ENCODE data around the gene MAGI2.

MAGI2 gene

GRCh38 chr7:78395298-78396036 lies 1058.0 kb downstream of the MAGI2 start:
- DNase-seq, result no peak

DNA sequence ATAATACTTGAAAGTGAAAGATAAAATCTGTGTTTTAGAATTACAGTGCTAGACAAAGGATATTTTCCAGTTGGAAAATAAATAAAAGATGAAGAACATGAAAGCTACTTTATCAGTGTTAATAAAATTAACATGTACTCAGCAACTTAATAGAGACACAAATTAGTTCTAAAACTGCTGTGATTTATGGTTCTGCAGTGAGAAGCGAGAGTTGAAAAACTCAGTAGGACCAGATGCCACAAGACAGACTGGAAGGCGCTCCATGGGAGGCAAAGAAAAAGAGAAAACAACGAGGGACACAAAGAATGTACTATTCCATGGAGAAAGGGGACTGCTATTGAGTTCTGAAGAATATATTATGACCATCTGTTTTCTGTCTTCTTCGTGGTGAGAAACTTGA lies 1064.4 kb downstream of the MAGI2 start:
- DNase-seq, result no peak

GRCh38 chr7:78386520-78386919 lies 1066.9 kb downstream of the MAGI2 start:
- DNase-seq, result no peak

GRCh38 chr7:78383096-78383880 lies 1070.2 kb downstream of the MAGI2 start:
- DNase-seq, result no peak

DNA sequence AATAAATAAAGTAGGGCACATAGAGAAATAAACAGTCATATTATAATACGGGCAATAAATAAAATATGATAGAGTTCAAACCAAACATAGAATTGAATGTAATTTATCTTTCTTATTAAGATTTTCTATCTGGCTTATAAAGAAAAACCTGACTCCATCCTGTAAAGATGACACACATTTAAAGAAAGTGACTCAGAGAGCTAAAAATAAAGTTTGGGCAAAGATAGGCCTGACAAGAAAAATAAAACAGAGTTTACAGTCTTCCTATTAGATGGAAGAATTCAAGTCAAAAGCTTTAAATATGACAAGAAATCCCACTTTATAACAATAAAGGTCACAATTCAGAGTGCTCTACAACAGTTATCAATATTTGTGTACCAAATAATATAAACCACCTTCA lies 1074.3 kb downstream of the MAGI2 start:
- DNase-seq, result no peak

DNA sequence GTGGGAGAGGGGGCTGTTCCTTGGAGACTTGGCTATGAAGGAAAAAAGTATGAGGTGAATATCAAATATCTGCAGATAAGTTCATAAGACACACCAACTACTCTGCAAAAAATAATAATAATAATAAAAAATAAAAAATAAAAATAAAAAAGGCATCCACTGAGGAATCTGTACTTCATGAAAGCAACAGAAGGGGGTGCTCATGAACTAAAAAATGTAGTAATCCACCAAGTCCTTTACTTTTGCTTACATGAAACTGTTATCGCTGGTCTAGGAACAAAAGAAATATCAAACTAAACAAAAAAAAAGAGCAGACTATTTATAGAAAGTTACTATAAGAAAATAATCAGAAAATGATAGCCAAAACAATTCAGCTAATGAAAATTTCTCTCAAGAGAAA lies 1075.9 kb downstream of the MAGI2 start:
- DNase-seq, result no peak

GRCh38 chr7:78370936-78371335 lies 1082.5 kb downstream of the MAGI2 start:
- no peak for DNase-seq

DNA sequence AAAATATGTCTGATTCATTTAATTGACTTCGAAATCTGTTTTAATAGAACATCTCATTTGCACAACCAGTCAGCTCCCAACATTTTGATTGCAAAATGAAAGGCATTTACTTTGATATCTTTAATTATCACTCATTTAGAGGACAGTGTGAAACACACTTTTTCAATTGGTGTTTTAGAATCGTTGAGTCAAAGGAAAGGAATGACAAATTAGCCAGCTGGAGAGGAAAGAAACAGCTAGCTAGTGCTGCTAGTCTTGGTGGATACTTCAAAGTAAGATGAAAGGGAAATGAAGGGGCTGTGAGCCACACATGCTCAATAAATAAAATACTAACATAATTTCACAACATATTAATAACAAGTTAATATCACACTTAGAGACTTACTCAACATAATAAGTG lies 1084.7 kb downstream of the MAGI2 start:
- DNase-seq, result no peak

- no peak for DNase-seq
These were observed 1086.1 kb downstream of the MAGI2 start for GRCh38 chr7:78367280-78367773.

GRCh38 chr7:78363866-78364265 lies 1089.6 kb downstream of the MAGI2 start:
- DNase-seq, result no peak

DNA sequence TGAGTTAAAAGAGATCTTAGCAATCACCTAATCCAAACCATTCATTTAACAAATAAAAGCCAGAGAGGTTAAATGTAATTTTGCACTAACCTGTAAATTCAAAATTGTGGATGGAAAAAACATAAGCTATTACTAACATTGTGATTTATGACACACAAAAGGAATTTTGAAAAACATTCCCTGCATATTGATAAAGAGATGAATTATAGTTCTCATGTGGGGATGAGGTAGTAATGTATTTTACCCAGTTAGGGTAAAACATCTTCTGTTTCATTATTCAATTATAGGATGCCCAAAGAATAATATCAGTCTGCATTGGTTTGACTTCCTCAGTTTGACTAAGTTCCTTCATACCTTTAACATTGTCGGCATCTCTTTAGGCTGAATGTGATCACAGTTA lies 1093.6 kb downstream of the MAGI2 start:
- DNase-seq, result no peak

GRCh38 chr7:78357709-78358108 lies 1095.8 kb downstream of the MAGI2 start:
- DNase-seq, result no peak

GRCh38 chr7:78355834-78356233 lies 1097.6 kb downstream of the MAGI2 start:
- no peak for DNase-seq

DNA sequence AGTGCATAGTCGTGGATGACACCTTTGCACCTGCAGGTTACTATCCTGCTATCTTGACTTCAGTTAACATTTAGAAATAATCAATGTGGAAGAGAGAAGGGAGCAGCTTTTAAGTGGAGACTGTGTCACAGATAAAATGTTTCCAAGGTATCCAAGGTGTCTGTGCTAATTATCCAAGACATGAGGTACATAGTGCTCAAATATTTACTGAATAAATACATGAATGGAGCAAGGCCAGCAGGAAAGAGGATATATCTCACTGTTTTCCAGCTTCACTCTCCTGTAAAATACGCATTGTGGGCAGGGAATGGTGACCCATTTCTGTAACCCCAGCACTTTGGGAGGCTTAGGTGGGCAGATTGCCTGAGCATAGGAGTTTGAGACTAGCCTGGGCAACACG lies 1102.5 kb downstream of the MAGI2 start:
- no peak for DNase-seq

GRCh38 chr7:78350391-78350790 lies 1103.1 kb downstream of the MAGI2 start:
- no peak for DNase-seq

DNA sequence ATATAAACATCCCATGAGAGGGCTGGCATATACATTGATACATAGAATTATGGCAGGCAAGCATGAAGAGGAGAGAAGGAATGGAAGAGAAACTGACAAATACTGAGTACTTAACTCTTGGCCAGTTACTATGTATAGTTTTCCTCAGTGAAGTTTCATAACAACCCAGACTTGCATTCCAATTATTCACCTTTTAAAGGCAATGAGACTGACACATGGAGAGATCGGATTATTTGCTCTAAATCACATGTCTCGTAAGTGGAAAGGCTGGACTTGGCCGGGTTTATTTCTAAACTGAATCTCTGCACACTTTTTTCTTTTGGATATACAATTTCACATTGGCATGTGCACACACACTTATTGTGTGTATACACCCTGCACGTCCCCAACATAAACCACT lies 1106.6 kb downstream of the MAGI2 start:
- no peak for DNase-seq

- DNase-seq, result no peak
These were observed 1107.5 kb downstream of the MAGI2 start for GRCh38 chr7:78345979-78346378.

DNA sequence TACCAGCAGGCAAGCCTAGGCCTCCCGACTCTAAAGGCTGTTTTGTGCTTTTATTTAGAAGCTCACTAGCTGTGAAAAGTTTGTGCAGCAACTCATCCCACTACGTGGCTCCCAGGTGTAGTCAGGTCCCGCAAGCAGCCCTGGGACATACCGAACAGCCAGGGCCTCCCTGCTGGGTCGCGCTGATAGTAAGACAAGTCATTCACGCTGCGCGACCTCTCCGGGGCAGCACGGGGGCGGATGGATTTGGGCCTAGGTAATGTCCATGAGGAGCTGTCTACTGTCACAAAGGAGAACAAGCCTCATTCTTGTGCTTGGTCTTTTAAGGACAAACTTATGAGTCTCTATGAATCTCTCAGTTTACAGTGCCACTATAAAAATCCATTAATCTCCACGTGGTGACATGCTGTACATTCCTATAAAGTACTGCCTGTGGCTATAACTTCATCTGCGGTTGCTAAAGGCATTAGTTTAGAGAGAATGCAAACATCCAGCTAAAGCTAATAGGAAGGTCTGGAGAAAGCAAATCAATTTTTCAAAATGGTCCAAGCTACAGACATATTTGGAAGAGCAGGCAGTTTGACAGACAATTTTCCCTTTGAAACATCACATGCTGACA lies 1108.1 kb downstream of the MAGI2 start:
- no peak for DNase-seq

GRCh38 chr7:78334426-78334825 lies 1119.0 kb downstream of the MAGI2 start:
- no peak for DNase-seq

GRCh38 chr7:78333530-78334425 lies 1119.7 kb downstream of the MAGI2 start:
- DNase-seq, result no peak

- DNase-seq, result no peak
These were observed 1124.3 kb downstream of the MAGI2 start for GRCh38 chr7:78329001-78329655.

DNA sequence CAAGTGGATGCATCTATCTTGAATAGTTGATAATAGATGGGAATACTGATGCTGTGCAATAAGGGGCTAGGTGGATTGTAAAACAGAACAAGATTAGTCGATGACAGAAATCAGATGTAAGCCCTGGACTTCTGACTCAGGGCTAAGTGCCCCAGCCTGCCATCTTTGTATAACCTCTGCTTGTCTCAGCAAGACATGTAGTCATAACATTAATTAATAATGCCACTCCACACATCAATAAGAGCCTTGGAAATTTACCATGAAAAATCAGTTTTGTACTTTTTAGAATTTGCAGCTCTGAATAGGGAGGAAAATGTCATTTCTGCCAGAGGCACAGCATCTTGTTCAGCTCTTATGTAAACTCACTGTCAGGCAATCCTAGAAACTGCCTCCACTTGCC lies 1125.7 kb downstream of the MAGI2 start:
- DNase-seq, result no peak
